Common myeloid progenitor, CD34-positive (primary cell): ENCODE results near the gene ISYNA1.
A peak's percentile ranks its signal among the peaks of the same experiment; 100 is the strongest.

Source experiments
- CTCF ChIA-PET: fragments of 350-600 bp; sonication (Branson Sonifier 250); formaldehyde crosslinking; loops from one replicate; lab custom pipeline; 2021; ENCODE audit warnings: antibody characterized with exemption; lab: Charles Lee
- POLR2A ChIA-PET: fragments of 350-600 bp; sonication (Branson Sonifier 250); formaldehyde crosslinking; loops from one replicate; lab custom pipeline; 2021; ENCODE audit warnings: antibody characterized with exemption; lab: Charles Lee
- DNase-seq, 3 donors: peaks; one replicate each; pipeline versions ENCODE4 v3.0.0 to v3.0.0-alpha.2; 2013
- H3K27ac ChIP-seq, 2 experiments: 1 replicate in 1 of 2; 2 replicates in 1 of 2; pipeline ENCODE4 v1.7.0; 2013; ENCODE audit warnings: inconsistent platforms in 2 of 2, low read length in 2 of 2, mild to moderate bottlenecking in 2 of 2, low read depth in 1 of 2, moderate library complexity in 1 of 2; ENCODE audit not compliant: severe bottlenecking in 2 of 2, insufficient read depth in 1 of 2, poor library complexity in 1 of 2
- H3K27me3 ChIP-seq, 5 experiments: replicated peaks in 2 of 5; 1 replicate in 3 of 5; 2 replicates in 2 of 5; pipeline versions ENCODE4 v1.6.1 to v1.7.0; 2013; ENCODE audit warnings: low read length in 4 of 5, mild to moderate bottlenecking in 2 of 5, moderate library complexity in 2 of 5, inconsistent platforms in 1 of 5; ENCODE audit not compliant: insufficient read depth in 5 of 5, control insufficient read depth in 4 of 5
- H3K36me3 ChIP-seq, 4 experiments: 1 replicate in 2 of 4; 2 replicates in 2 of 4; pipeline versions ENCODE4 v1.6.1 to v1.7.0; 2013; ENCODE audit warnings: low read length in 3 of 4, control low read depth in 1 of 4, mild to moderate bottlenecking in 1 of 4; ENCODE audit not compliant: control insufficient read depth in 4 of 4, insufficient read depth in 4 of 4
- H3K4me1 ChIP-seq, 4 experiments: 1 replicate in 3 of 4; 2 replicates in 1 of 4; pipeline versions ENCODE4 v1.6.1 to v1.7.1; 2013; ENCODE audit warnings: low read length in 3 of 4, mild to moderate bottlenecking in 3 of 4, control low read depth in 1 of 4, inconsistent platforms in 1 of 4, moderate library complexity in 1 of 4; ENCODE audit not compliant: control insufficient read depth in 4 of 4, insufficient read depth in 4 of 4; ENCODE audit errors: control extremely low read depth in 1 of 4
- H3K4me3 ChIP-seq, 7 experiments: 1 replicate in 4 of 7; 2 replicates in 3 of 7; pipeline versions ENCODE4 v1.5.1 to v1.7.0; 2013; ENCODE audit warnings: mild to moderate bottlenecking in 7 of 7, low read length in 6 of 7, moderate library complexity in 6 of 7, inconsistent platforms in 2 of 7, low read depth in 2 of 7, control low read depth in 1 of 7; ENCODE audit not compliant: insufficient read depth in 4 of 7, control insufficient read depth in 1 of 7; ENCODE audit errors: extremely low read depth in 1 of 7
- H3K9me3 ChIP-seq, 5 experiments: 1 replicate in 4 of 5; 2 replicates in 1 of 5; pipeline versions ENCODE4 v1.6.1 to v1.7.1; 2013; ENCODE audit warnings: low read length in 4 of 5, mild to moderate bottlenecking in 2 of 5, inconsistent platforms in 1 of 5, low read depth in 1 of 5, moderate library complexity in 1 of 5; ENCODE audit not compliant: control insufficient read depth in 4 of 5, insufficient read depth in 2 of 5; ENCODE audit errors: control extremely low read depth in 1 of 5
- WGBS: methylation state at CpG from one replicate; pipeline ENCODE4 v1.1.5; 2013; ENCODE audit not compliant: insufficient coverage; 5-methylcytosine and 5-hydroxymethylcytosine counted together

The ISYNA1 gene

GRCh38 chr19:18419699-18420460 is 18.1 kb downstream of the ISYNA1 start:
- peak in 2 of 3 donors; percentile 63 to 76 for DNase-seq
- POLR2A ChIA-PET, result interaction anchor here (1.2 to 2.4 kb wide), 3 partner anchors 9 to 24 kb away, joined by 3 to 10 read pairs (median 3); no protein-coding TSS in a partner anchor
- peak overlapping the region in 1 of 2 experiments; percentile 25 for H3K27ac ChIP-seq

DNA sequence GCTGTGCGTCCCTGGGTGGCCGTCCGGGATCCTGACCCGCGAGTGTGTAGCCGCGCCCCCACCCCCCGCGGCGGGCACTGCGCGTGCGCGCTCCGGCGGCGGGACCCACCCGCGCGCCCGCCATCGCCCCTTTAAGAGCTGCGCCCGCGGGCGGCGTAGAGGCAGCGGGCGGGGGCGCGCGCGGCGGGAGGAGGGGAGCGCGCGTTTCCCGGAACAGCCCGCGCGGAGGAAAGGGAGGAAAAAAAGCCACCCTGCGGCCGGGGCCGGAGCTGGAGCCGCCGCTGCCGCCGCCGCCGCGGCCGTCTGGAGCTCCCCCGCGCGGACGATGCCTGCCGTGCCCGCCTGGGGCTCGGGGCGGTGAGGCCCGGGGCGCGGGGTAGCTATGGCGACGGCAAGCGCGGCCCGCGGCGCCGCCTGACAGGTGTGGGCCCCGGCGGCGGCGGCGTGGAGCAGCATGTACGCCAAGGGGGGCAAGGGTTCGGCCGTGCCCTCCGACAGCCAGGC is 18.7 kb downstream of the ISYNA1 start, which contains the start of gene SSBP4:
Gene SSBP4 (plus strand): TSS at position 204 of the 504 bp plus-strand sequence. CDS start 251 bp downstream, at position 455.
- Histone ChIP-seq H3K27me3 (no peaks in the 10 kb centered on the region), H3K9me3 (no peaks in the 10 kb centered on the region), H3K4me1 (peaks cover 3 to 82% (median 74%) of the 10 kb centered on the region in 4 experiments), H3K27ac (peak within 1 kb of the TSS in 1 of 2 experiments; percentile 56), H3K36me3 (peaks cover 0 to 12% (median under 1%) of the 10 kb centered on the region in 4 experiments), H3K4me3 (peak within 1 kb of the TSS; percentile 24 to 77 (median 65))
- ChIA-PET POLR2A (interaction anchor here (0.6 to 2.4 kb wide), 4 partner anchors 10 to 40 kb away, joined by 3 to 10 read pairs (median 4); no protein-coding TSS in a partner anchor), CTCF (interaction anchor here (0.6 to 3.4 kb wide), 12 partner anchors 8 to 925 kb away, joined by 3 to 9 read pairs (median 3); partner anchors contain the start of genes GDF15 and JUND)
- 0% methylated on average over 50 of the region's 80 CpGs for WGBS
- peak; percentile 68 to 89 (median 85) for DNase-seq

More at GRCh38 chr19:18419699-18420460, 18.1 kb downstream of the ISYNA1 start:
- H3K9me3 ChIP-seq, result no peaks in the 10 kb centered on the region
- peak overlapping the region; percentile 24 to 77 (median 65) for H3K4me3 ChIP-seq
- WGBS, result under 1% methylated on average over 71 of the region's 97 CpGs
- CTCF ChIA-PET, result interaction anchor here (0.8 to 3.4 kb wide), 7 partner anchors 9 to 40 kb away, joined by 3 to 9 read pairs (median 5); no protein-coding TSS in a partner anchor
- H3K36me3 ChIP-seq, result peaks cover 0 to 12% (median under 1%) of the 10 kb centered on the region in 4 experiments
- H3K27me3 ChIP-seq, result no peaks in the 10 kb centered on the region
- peaks cover 3 to 76% (median 68%) of the 10 kb centered on the region in 4 experiments for H3K4me1 ChIP-seq

DNA sequence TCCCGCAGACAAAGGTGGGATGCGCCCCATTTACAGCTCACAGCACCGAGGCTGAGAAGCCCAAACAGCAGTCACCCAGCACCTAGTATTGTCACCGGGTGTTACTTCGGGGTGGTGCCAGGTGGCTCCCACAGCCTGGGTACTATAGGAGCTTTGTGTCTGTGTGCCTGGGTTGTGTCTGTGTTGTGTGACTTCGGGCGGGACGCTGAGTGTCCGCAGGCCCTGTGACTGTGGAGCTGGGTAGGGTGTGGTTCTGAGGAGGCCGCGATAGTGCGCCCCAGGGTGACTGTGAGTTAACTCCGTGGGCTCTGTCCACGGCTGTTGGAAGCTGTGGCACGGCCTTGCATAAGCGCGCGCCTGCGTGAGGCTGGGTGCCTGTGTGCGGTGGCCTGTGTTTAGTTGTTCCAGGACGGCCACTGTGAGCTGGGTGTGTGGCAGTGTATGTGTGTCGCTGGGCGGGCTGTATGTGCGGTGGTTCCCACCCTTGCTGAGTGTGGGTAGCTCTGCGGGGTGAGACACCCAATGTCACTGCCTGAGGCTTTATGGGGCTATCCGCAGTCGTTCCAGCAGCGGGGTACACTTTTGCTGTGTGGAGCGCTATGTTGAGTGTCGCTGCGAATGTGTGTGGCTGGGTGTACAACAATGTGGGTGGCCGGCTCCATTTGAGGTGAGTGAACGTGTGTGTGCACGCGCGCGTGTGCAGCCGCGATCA is 19.3 kb downstream of the ISYNA1 start:
- peak in 2 of 3 donors; percentile 72 to 83 for DNase-seq
- H3K4me1 ChIP-seq, result peaks cover 3 to 82% (median 78%) of the 10 kb centered on the region in 4 experiments
- H3K4me3 ChIP-seq, result peak overlapping the region in 5 of 7 experiments; percentile 19 to 77 (median 70)
- H3K36me3 ChIP-seq, result peaks cover 0 to 12% (median under 1%) of the 10 kb centered on the region in 4 experiments
- no peaks in the 10 kb centered on the region for H3K9me3 ChIP-seq
- ChIA-PET CTCF (interaction anchor here (0.6 to 3.4 kb wide), 13 partner anchors 10 to 924 kb away, joined by 3 to 11 read pairs (median 4); partner anchors contain the start of genes GDF15 and JUND), POLR2A (interaction anchor here (0.6 to 2.9 kb wide), 5 partner anchors 10 to 138 kb away, joined by 3 to 16 read pairs (median 4); partner anchors contain the start of gene JUND)
- no peaks in the 10 kb centered on the region for H3K27me3 ChIP-seq
- peak overlapping the region in 1 of 2 experiments; percentile 56 for H3K27ac ChIP-seq
- 14% methylated on average over 29 of the region's 39 CpGs for WGBS

- ChIA-PET POLR2A (interaction anchor here (0.9 to 2.9 kb wide), 6 partner anchors 10 to 137 kb away, joined by 3 to 16 read pairs (median 4); partner anchors contain the start of gene JUND), CTCF (interaction anchor here (0.9 to 3.4 kb wide), 10 partner anchors 10 to 137 kb away, joined by 3 to 11 read pairs (median 8); partner anchors contain the start of gene JUND)
- Histone ChIP-seq H3K9me3 (no peaks in the 10 kb centered on the region), H3K27me3 (no peaks in the 10 kb centered on the region), H3K27ac (peak overlapping the region in 1 of 2 experiments; percentile 56), H3K4me3 (peak overlapping the region in 3 of 7 experiments; percentile 5 to 70 (median 69)), H3K36me3 (peaks cover 0 to 10% (median under 1%) of the 10 kb centered on the region in 4 experiments), H3K4me1 (peaks cover 3 to 85% (median 78%) of the 10 kb centered on the region in 4 experiments)
- DNase-seq, result peak in 1 of 3 donors; percentile 52
- 0% methylated on average over 18 of the region's 30 CpGs for WGBS
These were observed 19.9 kb downstream of the ISYNA1 start for GRCh38 chr19:18418029-18418482.

GRCh38 chr19:18417250-18418028 is 20.5 kb downstream of the ISYNA1 start:
- DNase-seq, result peak in 2 of 3 donors; percentile 51 to 76
- H3K27ac ChIP-seq, result peak overlapping the region in 1 of 2 experiments; percentile 94
- WGBS, result 0% methylated on average over 25 of the region's 53 CpGs
- ChIA-PET CTCF (interaction anchor here (0.8 to 3.4 kb wide), 6 partner anchors 16 to 76 kb away, joined by 3 to 11 read pairs (median 8); no protein-coding TSS in a partner anchor), POLR2A (interaction anchor here (0.8 to 2.9 kb wide), 9 partner anchors 11 to 136 kb away, joined by 3 to 16 read pairs (median 3); partner anchors contain the start of gene JUND)
- peaks cover 3 to 85% (median 74%) of the 10 kb centered on the region in 4 experiments for H3K4me1 ChIP-seq
- H3K9me3 ChIP-seq, result no peaks in the 10 kb centered on the region
- H3K4me3 ChIP-seq, result peak overlapping the region in 5 of 7 experiments; percentile 28 to 70 (median 52)
- peaks cover 0 to 4% (median 0%) of the 10 kb centered on the region in 4 experiments for H3K36me3 ChIP-seq
- no peaks in the 10 kb centered on the region for H3K27me3 ChIP-seq
